Heart right ventricle (tissue), 16 donors: Measurements from ENCODE around the gene MAPKAPK2. TPM values are rescaled to one million over a fixed set of nuclear protein-coding genes. Genes with fewer than 3 reads are reported as not detected.

Source experiments
- ATAC-seq, 8 donors: fragments of 200-7000 bp; cut with Tn5 transposase; one replicate each; pipeline ENCODE4 v1.9.1; 2020; ENCODE audit warnings: mild to moderate bottlenecking in 8 of 8, moderate library complexity in 8 of 8, moderate number of reproducible peaks in 1 of 8
- DNase-seq, 2 donors: peaks; one replicate each; pipeline ENCODE4 v3.0.0-alpha.2; 2020
- H3K27ac ChIP-seq, 10 donors: fragments of 200-600 bp; sonication (generic) in 2 of 10; one replicate each; pipeline versions ENCODE4 v1.5.0 to v1.8.0; 2020 to 2022; ENCODE audit warnings: mild to moderate bottlenecking in 3 of 10
- H3K27me3 ChIP-seq, 7 donors: fragments of 200-600 bp; one replicate each; pipeline ENCODE4 v1.8.0; 2021 to 2022; ENCODE audit warnings: mild to moderate bottlenecking in 2 of 7
- H3K36me3 ChIP-seq, 9 donors: fragments of 200-600 bp; sonication (generic) in 1 of 9; one replicate each; pipeline versions ENCODE4 v1.5.0 to v1.8.0; 2020 to 2022; ENCODE audit warnings: mild to moderate bottlenecking in 2 of 9
- H3K4me1 ChIP-seq, 9 donors: fragments of 200-600 bp; sonication (generic) in 1 of 9; one replicate each; pipeline versions ENCODE4 v1.5.0 to v1.8.0; 2020 to 2022; ENCODE audit warnings: mild to moderate bottlenecking in 4 of 9
- H3K4me3 ChIP-seq, 10 donors: fragments of 200-600 bp; sonication (generic) in 2 of 10; one replicate each; pipeline versions ENCODE4 v1.5.0 to v1.8.0; 2020 to 2022; ENCODE audit warnings: mild to moderate bottlenecking in 7 of 10, moderate library complexity in 2 of 10
- H3K9me3 ChIP-seq, 11 donors: fragments of 200-600 bp in 10 of 11; sonication (generic) in 2 of 11; one replicate each; pipeline versions ENCODE4 v1.5.0 to v1.8.0; 2013 to 2022; ENCODE audit warnings: mild to moderate bottlenecking in 2 of 11, control low read depth in 1 of 11, moderate library complexity in 1 of 11
- CTCF ChIP-seq, 9 donors: fragments of 200-600 bp; sonication (generic) in 2 of 9; IDR thresholded peaks; one replicate each; pipeline versions ENCODE4 v1.5.0 to v1.8.0; 2021 to 2022; ENCODE audit warnings: antibody characterized with exemption in 9 of 9, mild to moderate bottlenecking in 5 of 9, moderate library complexity in 1 of 9
- WGBS, 2 donors: extraction: QIAGEN DNeasy Blood & Tissue Kit; methylation state at CpG; one replicate each; pipeline ENCODE4 v1.1.7; 2013; ENCODE audit warnings: inconsistent platforms in 1 of 2; 5-methylcytosine and 5-hydroxymethylcytosine counted together
- intact Hi-C, 10 donors: fragments of 100-400 bp; cut with DNase I; formaldehyde crosslinking; loops; one replicate each; pipeline versions ENCODE4 v1.11.1 to v1.14.2; 2022
- polyA plus RNA-seq, 2 donors: library from polyadenylated mRNA; stranded (reverse); fragments of 200-250 nt; gene quantifications; one replicate each; pipeline ENCODE4 v1.2.3, GENCODE V29; 2013
- total RNA-seq, 10 donors: library from RNA; stranded (reverse); fragmentation: NEBNext Ultra II Directional in 3 of 10; extraction: Animal tissue kit (Norgen Biotek cat#: 25700) in 3 of 10; gene quantifications; one replicate each; pipeline versions ENCODE4 v1.2.1 to v1.2.4, GENCODE V29; 2021 to 2023
- donor health status: Arrhythmogenic right ventricular cardiomyopathy.
- donor health status: ischemic (EF 13 %, LVEDD 7.1; RV severe dilation, severe dysfunction).
- donor health status: healthy with polysubstance abuse.
- donor health status: DM: no; HTN: yes; CAD: no.
- donor health status: DM: no; HTN: no; CAD: no.
- donor health status: ischemic (EF 25% LVEDD 6.9; RV normal size, moderate dysfunction).
- donor health status: ischemic (EF 25% LVEDD 5.7; RV mildly dilated, moderate dysfunction).
- donor health status: healthy.
- donor health status: DM: yes; HTN: yes; CAD: no.
- donor health status: Ischemic cardiomyopathy.
- donor health status: ischemic (EF 35%, LVEDD 5.7; RV mildly dilated, moderate dysfunction).
- donor health status: nonischemic (EF 11% LVEDD 7.7; RV severe dilation, severe dysfunction).
- donor health status: DM: yes; HTN: yes; CAD: no.
- donor health status: PGD.
- donor health status: ischemic (EF 29% LVEDD 5.4; RV normal size, mild dysfunction).
- donor health status: nonischemic (EF 23%, LVEDD 6.1; RV moderate dilation, normal function).

Gene MAPKAPK2
- total and polyA plus RNA-seq, 12 donors: 101 to 323 (median 219) TPM

GRCh38 chr1:206745301-206745700 lies 60.6 kb downstream of the MAPKAPK2 start:
- no peaks in the 10 kb centered on the region for H3K36me3 ChIP-seq
- DNase-seq: no peak
- intact Hi-C loops: no loop called here
- H3K27me3 ChIP-seq: no peaks in the 10 kb centered on the region
- H3K4me1 ChIP-seq: peaks cover 0 to 11% (median 0%) of the 10 kb centered on the region in 9 donors
- no peak overlapping the region for H3K4me3 ChIP-seq
- no peak overlapping the region for H3K27ac ChIP-seq
- ATAC-seq: no peak
- TF ChIP-seq CTCF (IDR thresholded peaks at IDR 0.05): no peak
- WGBS, 2 donors: 97 to 98% methylated on average over 1 of the region's 1 CpG
- no peaks in the 10 kb centered on the region for H3K9me3 ChIP-seq

- no peak overlapping the region for H3K4me3 ChIP-seq
- 88 to 89% methylated on average over 3 of the region's 3 CpGs for WGBS, 2 donors
Measured at GRCh38 chr1:206748348-206749030, 63.8 kb downstream of the MAPKAPK2 start.

GRCh38 chr1:206751891-206752290 lies 67.2 kb downstream of the MAPKAPK2 start:
- 59 to 63% methylated on average over 5 of the region's 5 CpGs for WGBS, 2 donors
- peaks cover 0 to 3% (median 0%) of the 10 kb centered on the region in 9 donors for H3K4me1 ChIP-seq
- intact Hi-C loops: no loop called here
- no peaks in the 10 kb centered on the region for H3K9me3 ChIP-seq
- no peak overlapping the region for H3K4me3 ChIP-seq
- TF ChIP-seq CTCF (IDR thresholded peaks at IDR 0.05): no peak
- H3K36me3 ChIP-seq: no peaks in the 10 kb centered on the region
- DNase-seq: no peak
- H3K27ac ChIP-seq: no peak overlapping the region
- no peak for ATAC-seq
- H3K27me3 ChIP-seq: no peaks in the 10 kb centered on the region

More at GRCh38 chr1:206748348-206749030, 63.8 kb downstream of the MAPKAPK2 start:
- Histone ChIP-seq H3K4me1 (peaks cover 0 to 11% (median 0%) of the 10 kb centered on the region in 9 donors), H3K27ac (no peak overlapping the region), H3K36me3 (no peaks in the 10 kb centered on the region), H3K9me3 (no peaks in the 10 kb centered on the region), H3K27me3 (no peaks in the 10 kb centered on the region)
- intact Hi-C loops: no loop called here
- TF ChIP-seq CTCF (IDR thresholded peaks at IDR 0.05): no peak
- no peak for DNase-seq
- ATAC-seq: no peak

GRCh38 chr1:206752481-206752880 lies 67.8 kb downstream of the MAPKAPK2 start:
- Histone ChIP-seq H3K36me3 (no peaks in the 10 kb centered on the region), H3K27me3 (no peaks in the 10 kb centered on the region), H3K27ac (no peak overlapping the region), H3K4me3 (no peak overlapping the region), H3K4me1 (peaks cover 0 to 4% (median 0%) of the 10 kb centered on the region in 9 donors), H3K9me3 (no peaks in the 10 kb centered on the region)
- 89 to 91% methylated on average over 2 of the region's 2 CpGs for WGBS, 2 donors
- ATAC-seq (no peak), DNase-seq (no peak)
- TF ChIP-seq CTCF (IDR thresholded peaks at IDR 0.05): no peak
- intact Hi-C loops: no loop called here
